Activated CD4-positive, alpha-beta T cell treated with anti-CD3 and anti-CD28 coated beads, Interleukin-2, amount 10 ng/mL, durations not matched to agents 24 days and 14 days (primary cell): ENCODE measurements around the gene PMFBP1. TPM values are rescaled to one million over a fixed set of nuclear protein-coding genes. Genes with fewer than 3 reads are reported as not detected.

ENCODE experiments used
- DNase-seq: peaks from one replicate; pipeline ENCODE4 v3.0.0; 2022
- H3K27ac Mint-ChIP-seq: one replicate; pipeline ENCODE4 v1.8.0; 2022; ENCODE audit warnings: mild to moderate bottlenecking, mixed read lengths
- H3K27me3 Mint-ChIP-seq: one replicate; pipeline ENCODE4 v1.8.0; 2022; ENCODE audit warnings: mixed read lengths
- H3K36me3 Mint-ChIP-seq: one replicate; pipeline ENCODE4 v1.8.0; 2022; ENCODE audit warnings: low read depth, mild to moderate bottlenecking, mixed read lengths
- H3K4me1 Mint-ChIP-seq: one replicate; pipeline ENCODE4 v1.8.0; 2021; ENCODE audit warnings: mixed read lengths
- H3K4me3 Mint-ChIP-seq: one replicate; pipeline ENCODE4 v1.8.0; 2022; ENCODE audit warnings: mild to moderate bottlenecking, moderate library complexity, mixed read lengths
- H3K9me3 Mint-ChIP-seq: one replicate; pipeline ENCODE4 v1.8.0; 2021; ENCODE audit warnings: mixed read lengths
- intact Hi-C: fragments of 100-400 bp; cut with micrococcal nuclease; formaldehyde crosslinking; loops from one replicate; pipeline ENCODE4 v1.15.1; 2023
- total RNA-seq: library from RNA; stranded (reverse); gene quantifications from 2 replicates; pipeline ENCODE4 v1.2.3, GENCODE V29; 2022

Gene PMFBP1, protein sequence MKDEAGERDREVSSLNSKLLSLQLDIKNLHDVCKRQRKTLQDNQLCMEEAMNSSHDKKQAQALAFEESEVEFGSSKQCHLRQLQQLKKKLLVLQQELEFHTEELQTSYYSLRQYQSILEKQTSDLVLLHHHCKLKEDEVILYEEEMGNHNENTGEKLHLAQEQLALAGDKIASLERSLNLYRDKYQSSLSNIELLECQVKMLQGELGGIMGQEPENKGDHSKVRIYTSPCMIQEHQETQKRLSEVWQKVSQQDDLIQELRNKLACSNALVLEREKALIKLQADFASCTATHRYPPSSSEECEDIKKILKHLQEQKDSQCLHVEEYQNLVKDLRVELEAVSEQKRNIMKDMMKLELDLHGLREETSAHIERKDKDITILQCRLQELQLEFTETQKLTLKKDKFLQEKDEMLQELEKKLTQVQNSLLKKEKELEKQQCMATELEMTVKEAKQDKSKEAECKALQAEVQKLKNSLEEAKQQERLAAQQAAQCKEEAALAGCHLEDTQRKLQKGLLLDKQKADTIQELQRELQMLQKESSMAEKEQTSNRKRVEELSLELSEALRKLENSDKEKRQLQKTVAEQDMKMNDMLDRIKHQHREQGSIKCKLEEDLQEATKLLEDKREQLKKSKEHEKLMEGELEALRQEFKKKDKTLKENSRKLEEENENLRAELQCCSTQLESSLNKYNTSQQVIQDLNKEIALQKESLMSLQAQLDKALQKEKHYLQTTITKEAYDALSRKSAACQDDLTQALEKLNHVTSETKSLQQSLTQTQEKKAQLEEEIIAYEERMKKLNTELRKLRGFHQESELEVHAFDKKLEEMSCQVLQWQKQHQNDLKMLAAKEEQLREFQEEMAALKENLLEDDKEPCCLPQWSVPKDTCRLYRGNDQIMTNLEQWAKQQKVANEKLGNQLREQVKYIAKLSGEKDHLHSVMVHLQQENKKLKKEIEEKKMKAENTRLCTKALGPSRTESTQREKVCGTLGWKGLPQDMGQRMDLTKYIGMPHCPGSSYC
- total RNA-seq, result 0.21 TPM in 1 of 2 replicates, not detected in the other

DNA sequence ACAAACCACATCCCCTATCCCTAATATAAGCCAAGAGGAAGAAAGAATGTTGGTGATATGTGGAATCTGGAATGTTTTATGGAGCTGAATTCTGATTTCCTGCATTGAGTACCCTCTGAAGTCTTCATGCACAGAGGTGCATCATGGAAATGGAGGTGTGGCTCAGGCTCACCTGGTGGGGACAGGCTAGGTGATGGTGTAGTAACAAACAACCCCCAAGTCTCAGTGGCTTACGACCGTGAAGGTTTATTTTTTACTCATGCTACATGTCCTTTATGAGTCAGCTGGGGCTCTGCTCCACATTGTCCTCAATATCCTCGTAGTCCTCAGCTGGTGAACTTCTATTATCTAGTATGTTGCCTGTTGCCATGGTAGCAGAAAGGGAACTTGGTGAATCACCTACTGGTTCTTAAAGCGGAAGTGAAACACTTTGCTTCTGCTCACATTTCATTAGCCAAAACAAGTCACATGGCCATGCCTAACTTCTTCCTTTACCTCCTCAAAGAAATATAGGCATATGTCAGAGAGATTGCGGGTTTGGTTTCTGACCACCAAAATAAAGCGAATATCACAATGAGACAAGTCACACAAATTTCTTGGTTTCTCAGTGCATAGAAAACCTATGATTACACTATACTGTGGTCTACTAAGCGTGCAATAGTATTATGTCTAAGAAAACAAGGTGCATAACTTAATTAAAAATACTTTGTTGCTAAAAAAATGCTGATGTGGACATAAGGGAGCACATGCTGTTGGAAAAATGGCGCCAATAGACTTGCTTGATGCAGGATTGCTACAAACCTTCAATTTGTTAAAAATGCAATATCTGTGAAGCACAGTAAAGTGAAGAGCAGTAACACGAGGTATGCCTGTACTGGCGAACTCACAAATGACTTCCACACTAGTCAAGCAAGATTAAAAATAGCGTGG is at the start of gene PMFBP1:
TSS of gene PMFBP1 (minus strand) at position 51 of the 930 bp plus-strand sequence. CDS start 947 bp downstream, outside the sequence.
- H3K27me3 Mint-ChIP-seq, result peaks cover 5% of the 10 kb centered on the region
- H3K36me3 Mint-ChIP-seq, result no peaks in the 10 kb centered on the region
- H3K4me1 Mint-ChIP-seq, result peaks cover 2% of the 10 kb centered on the region
- peaks cover 18% of the 10 kb centered on the region for H3K9me3 Mint-ChIP-seq
- no peak within 1 kb of the TSS for H3K27ac Mint-ChIP-seq
- no peak within 1 kb of the TSS for H3K4me3 Mint-ChIP-seq
- intact Hi-C loops, result no loop called here
- DNase-seq, result peak; percentile 57

DNA sequence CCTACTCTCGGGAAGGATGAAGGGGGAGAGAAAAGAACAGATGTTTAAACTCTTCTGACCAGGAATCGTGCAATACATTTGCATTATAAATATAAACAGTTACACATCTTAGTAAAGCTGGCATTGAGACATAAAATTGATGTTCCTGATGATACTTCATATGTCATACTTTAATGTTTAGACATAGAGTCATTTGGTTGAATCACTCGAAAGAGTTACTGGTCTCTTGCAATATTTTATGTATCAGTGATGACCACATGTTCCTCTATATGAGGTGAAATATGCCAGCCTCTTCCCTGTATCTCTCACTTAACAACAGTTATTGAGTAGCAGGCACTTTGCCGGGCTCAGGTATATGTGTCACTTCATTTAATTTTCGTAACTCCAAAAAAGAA is 49.7 kb upstream of the PMFBP1 start:
- H3K36me3 Mint-ChIP-seq, result no peaks in the 10 kb centered on the region
- intact Hi-C loops, result no loop called here
- DNase-seq, result no peak

DNA sequence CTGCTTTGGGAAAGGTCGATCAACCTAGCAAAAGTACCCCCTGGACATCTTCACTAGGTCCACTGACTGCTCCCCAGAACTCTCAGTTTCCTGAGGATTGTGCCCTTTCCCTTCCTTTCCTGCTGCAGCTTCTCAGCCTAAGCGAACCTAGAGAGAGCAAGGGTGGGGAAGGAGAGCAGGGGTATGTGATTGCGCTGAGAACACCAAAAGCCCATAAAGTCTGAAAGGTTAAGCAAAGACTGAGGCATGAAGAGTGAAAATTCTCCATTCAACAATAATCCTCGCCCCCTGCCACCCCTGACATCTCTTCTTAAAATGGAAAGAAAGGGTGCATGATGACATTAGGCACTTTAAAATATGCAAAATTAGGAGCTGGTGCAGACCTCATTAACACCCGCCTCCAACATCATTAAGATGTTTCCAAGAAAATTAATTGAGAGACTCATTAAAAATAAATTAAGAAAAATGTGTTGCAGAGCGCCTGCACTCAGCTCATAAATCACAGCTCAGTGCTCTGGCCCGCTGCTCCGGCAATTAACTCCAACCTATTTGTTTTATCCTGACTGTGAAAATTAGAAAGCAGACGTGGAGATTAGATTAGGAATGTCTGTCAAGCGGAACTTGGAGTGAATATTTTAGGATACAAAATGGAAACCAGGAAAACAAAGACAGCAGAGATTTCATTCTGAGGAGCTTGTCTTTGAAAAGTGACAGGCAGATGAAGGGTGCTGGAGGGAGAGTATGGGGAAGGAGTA is 49.1 kb upstream of the PMFBP1 start:
- intact Hi-C loops, result no loop called here
- Mint-ChIP-seq H3K27me3 (peaks cover 2% of the 10 kb centered on the region), H3K9me3 (no peaks in the 10 kb centered on the region), H3K27ac (no peak overlapping the region), H3K36me3 (no peaks in the 10 kb centered on the region), H3K4me3 (no peak overlapping the region), H3K4me1 (no peaks in the 10 kb centered on the region)
- no peak for DNase-seq

More for the DNA sequence above, 49.7 kb upstream of the PMFBP1 start:
- Mint-ChIP-seq H3K4me3 (no peak overlapping the region), H3K27ac (no peak overlapping the region), H3K27me3 (peaks cover 2% of the 10 kb centered on the region), H3K9me3 (no peaks in the 10 kb centered on the region), H3K4me1 (no peaks in the 10 kb centered on the region)

DNA sequence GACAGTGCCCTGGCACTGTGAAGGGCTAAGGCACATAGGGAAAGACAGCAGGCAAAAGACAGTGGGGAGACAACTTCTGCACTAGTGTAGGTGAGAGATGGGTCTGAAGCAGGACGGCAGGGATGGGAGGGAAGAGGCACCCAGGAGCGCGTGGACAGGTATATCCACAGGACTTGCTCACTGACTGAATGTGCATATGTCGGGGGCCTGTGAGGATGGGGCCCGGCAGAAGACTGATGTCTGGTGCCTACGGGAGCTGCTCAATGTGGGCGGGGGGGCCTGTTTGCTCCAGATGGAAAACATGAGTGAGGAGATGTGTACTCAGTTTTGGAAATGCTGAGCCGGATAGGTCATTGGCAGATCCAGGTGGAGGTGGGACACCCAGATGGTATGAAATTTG is 47.3 kb upstream of the PMFBP1 start:
- DNase-seq, result no peak
- no peaks in the 10 kb centered on the region for H3K36me3 Mint-ChIP-seq
- peaks cover 2% of the 10 kb centered on the region for H3K27me3 Mint-ChIP-seq
- H3K4me1 Mint-ChIP-seq, result no peaks in the 10 kb centered on the region
- intact Hi-C loops, result no loop called here
- H3K9me3 Mint-ChIP-seq, result no peaks in the 10 kb centered on the region
- no peak overlapping the region for H3K27ac Mint-ChIP-seq
- H3K4me3 Mint-ChIP-seq, result no peak overlapping the region

DNA sequence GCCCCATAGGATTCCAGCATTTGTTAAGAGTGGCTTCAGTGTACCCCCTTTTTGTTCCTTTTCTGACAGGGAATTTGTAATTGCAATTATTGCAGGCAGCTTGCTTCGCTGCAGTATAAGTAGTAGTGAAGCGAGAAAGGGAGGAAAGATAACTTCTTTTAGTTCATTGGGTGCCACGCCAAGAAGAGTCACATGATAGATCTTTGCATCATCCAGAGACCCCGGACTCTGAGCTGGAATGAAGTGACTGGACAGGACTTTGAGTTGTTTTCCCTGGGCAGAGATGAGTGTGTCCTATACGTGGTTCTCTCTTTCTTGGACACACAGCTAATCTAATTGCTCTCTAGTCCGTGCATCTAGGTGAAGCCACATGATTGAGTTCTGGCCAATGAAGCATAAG is 44.8 kb upstream of the PMFBP1 start:
- intact Hi-C loops, result no loop called here
- no peak overlapping the region for H3K27ac Mint-ChIP-seq

DNA sequence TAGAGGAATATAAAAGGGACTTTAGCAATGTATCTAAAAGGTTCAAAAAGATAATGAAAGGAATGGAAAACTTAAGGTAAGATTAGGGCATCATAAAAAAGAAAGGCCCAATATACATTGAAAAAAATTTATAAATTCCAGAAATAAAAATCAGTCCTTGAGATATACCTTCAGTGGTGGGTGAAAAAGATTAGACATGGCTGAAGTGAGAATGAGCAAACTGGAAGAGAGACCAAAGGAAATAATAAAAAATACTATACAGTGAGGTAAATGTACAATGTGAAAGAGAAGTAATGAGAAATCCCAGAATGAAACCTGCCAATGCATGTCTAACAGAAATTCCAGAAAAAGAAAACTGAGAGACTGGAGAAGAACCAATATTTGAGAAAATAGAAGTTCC is 42.9 kb upstream of the PMFBP1 start:
- no peak overlapping the region for H3K27ac Mint-ChIP-seq
- H3K27me3 Mint-ChIP-seq, result peaks cover 5% of the 10 kb centered on the region
- DNase-seq, result no peak
- H3K9me3 Mint-ChIP-seq, result no peaks in the 10 kb centered on the region
- H3K4me1 Mint-ChIP-seq, result no peaks in the 10 kb centered on the region
- no peak overlapping the region for H3K4me3 Mint-ChIP-seq
- intact Hi-C loops, result no loop called here
- H3K36me3 Mint-ChIP-seq, result no peaks in the 10 kb centered on the region

More for the DNA sequence above, 44.8 kb upstream of the PMFBP1 start:
- Mint-ChIP-seq H3K4me3 (no peak overlapping the region), H3K9me3 (no peaks in the 10 kb centered on the region), H3K27me3 (peaks cover 2% of the 10 kb centered on the region), H3K36me3 (no peaks in the 10 kb centered on the region), H3K4me1 (no peaks in the 10 kb centered on the region)
- no peak for DNase-seq

DNA sequence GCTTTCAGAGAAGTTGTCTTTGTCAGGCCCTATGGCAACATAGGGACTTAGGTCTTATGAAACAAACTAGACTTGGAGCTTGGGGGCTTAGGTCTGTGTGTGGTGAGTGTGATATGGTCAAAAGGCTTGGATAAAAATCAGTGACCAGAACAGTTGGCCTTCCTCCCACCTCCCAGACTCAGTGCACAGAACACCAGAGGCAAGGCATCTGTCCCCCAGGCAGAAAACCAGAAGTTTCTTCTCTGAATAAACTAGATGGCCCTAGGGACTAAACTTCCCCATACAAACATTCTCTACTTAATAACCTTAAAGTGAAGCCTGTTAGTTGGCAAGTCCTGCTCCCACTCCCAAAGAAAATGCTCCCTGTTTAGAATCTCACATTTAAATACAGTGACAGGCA is 39.2 kb upstream of the PMFBP1 start:
- intact Hi-C loops, result no loop called here
- no peak for DNase-seq
- H3K9me3 Mint-ChIP-seq, result no peaks in the 10 kb centered on the region
- H3K36me3 Mint-ChIP-seq, result no peaks in the 10 kb centered on the region
- H3K4me1 Mint-ChIP-seq, result no peaks in the 10 kb centered on the region
- no peak overlapping the region for H3K27ac Mint-ChIP-seq
- no peak overlapping the region for H3K4me3 Mint-ChIP-seq
- peaks cover 2% of the 10 kb centered on the region for H3K27me3 Mint-ChIP-seq

DNA sequence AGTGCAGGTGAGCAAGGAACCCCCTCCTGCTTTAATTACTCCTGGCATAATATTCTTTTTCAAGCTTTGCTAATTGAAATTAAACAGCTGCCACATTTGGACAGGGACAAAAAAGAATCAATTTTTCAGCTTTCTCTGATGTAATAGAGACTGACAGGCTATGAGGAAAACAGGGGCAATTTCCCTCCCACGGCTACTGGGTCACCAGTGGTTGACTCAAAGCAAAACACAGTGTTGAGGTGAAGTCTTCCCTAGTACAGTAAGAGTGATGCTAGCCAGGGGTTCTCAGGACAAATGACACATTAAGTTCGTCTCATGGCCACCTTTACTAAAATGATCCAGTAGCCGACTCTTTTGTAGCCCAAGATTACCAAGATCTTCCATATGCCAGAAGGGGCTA is 38.6 kb upstream of the PMFBP1 start:
- no peak for DNase-seq
- no peaks in the 10 kb centered on the region for H3K4me1 Mint-ChIP-seq
- no peak overlapping the region for H3K4me3 Mint-ChIP-seq
- no peaks in the 10 kb centered on the region for H3K9me3 Mint-ChIP-seq
- intact Hi-C loops, result no loop called here
- H3K36me3 Mint-ChIP-seq, result no peaks in the 10 kb centered on the region
- no peak overlapping the region for H3K27ac Mint-ChIP-seq
- peaks cover 2% of the 10 kb centered on the region for H3K27me3 Mint-ChIP-seq

DNA sequence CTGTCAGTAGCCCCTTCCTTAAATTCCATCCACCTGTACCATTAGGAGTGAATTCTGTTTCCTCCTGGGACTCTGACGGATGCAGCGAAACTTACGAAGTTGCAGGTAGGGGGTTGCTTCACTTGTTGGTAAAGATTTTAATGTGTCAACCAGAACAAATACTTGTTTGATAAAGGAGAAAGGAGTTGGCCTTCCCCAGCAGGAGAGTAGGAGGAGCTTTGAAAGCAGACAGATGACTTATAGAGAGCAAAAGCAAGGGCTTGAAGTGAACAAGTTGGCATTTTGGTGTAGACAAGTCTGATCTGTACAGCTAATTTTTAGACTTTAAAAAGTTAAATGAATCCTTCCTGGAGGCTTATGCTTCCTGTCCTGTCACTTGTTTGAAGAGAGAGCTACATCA is 38.1 kb upstream of the PMFBP1 start:
- H3K27ac Mint-ChIP-seq, result no peak overlapping the region
- peaks cover 3% of the 10 kb centered on the region for H3K9me3 Mint-ChIP-seq
- intact Hi-C loops, result no loop called here
- H3K4me1 Mint-ChIP-seq, result no peaks in the 10 kb centered on the region
- H3K4me3 Mint-ChIP-seq, result no peak overlapping the region
- DNase-seq, result no peak
- H3K36me3 Mint-ChIP-seq, result no peaks in the 10 kb centered on the region
- peaks cover 2% of the 10 kb centered on the region for H3K27me3 Mint-ChIP-seq

DNA sequence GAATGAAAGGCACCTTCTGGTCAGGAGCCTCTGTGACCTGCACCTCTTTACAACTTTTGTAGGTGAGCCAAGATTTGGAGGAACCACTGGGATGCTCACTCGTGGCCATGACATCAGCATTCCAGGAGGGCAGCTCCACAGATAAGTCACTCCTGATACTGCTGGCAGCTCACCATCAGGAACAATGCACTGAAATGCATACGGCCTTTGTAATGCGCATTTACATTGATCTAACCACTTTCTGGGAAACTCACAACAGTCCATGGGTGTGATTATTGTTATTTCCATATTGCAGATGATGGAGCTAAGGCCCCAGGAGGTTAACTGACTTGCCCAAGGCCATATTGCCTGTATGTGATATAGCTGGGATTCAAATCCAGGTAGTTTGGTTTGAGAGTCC is 34.3 kb upstream of the PMFBP1 start:
- Mint-ChIP-seq H3K27me3 (peaks cover under 1% of the 10 kb centered on the region), H3K9me3 (peaks cover 5% of the 10 kb centered on the region), H3K36me3 (no peaks in the 10 kb centered on the region), H3K4me3 (no peak overlapping the region), H3K27ac (no peak overlapping the region), H3K4me1 (peaks cover 14% of the 10 kb centered on the region)
- DNase-seq, result no peak
- intact Hi-C loops, result no loop called here

DNA sequence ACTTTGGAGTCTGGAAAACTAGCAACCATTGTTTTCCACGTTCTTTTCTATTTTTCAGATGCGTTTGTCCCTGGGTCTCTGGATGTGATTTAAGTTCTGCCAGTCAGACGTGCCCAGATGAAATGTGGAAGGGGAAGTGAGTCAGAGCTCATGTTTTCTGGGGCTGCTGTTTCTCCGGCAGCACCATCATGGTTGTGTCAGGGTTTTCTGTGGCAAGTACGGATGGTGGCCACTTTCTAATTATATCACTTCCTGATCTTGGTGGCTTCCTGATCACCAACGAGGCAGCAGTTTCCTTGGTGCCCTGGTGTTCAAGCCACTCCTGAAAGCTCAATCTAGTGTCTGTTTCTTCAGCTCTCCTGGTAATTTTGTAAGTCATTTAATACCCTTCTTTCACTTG is 31.4 kb upstream of the PMFBP1 start:
- Mint-ChIP-seq H3K4me3 (peak overlapping the region; percentile 3), H3K27ac (no peak overlapping the region), H3K27me3 (peaks cover 3% of the 10 kb centered on the region)

DNA sequence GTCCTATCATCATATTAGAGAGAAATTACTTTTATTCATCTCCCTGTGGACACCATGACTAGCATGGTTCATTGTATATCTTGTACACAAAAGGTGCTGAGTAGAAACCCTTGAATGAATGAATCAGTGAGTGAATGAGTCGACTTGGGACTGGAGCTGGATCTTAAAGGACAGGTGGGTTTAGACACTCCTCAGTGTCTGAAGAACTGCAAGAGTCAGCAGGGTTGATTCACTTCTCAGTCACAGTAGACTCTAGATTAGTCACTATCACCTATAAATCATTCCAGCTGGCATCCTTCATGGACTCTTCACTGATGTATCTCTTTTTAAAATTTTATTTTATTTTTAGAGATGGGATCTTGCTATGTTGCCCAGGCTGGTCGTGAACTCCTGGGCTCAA is 30.1 kb upstream of the PMFBP1 start:
- no peak for DNase-seq
- Mint-ChIP-seq H3K4me3 (no peak overlapping the region), H3K27ac (no peak overlapping the region), H3K4me1 (peaks cover 14% of the 10 kb centered on the region), H3K36me3 (no peaks in the 10 kb centered on the region), H3K27me3 (peaks cover 3% of the 10 kb centered on the region), H3K9me3 (peaks cover 5% of the 10 kb centered on the region)
- intact Hi-C loops, result no loop called here

More for the DNA sequence above, 31.4 kb upstream of the PMFBP1 start:
- intact Hi-C loops, result no loop called here
- H3K4me1 Mint-ChIP-seq, result peaks cover 14% of the 10 kb centered on the region
- H3K9me3 Mint-ChIP-seq, result peaks cover 5% of the 10 kb centered on the region
- DNase-seq, result peak; percentile 69
- H3K36me3 Mint-ChIP-seq, result no peaks in the 10 kb centered on the region

DNA sequence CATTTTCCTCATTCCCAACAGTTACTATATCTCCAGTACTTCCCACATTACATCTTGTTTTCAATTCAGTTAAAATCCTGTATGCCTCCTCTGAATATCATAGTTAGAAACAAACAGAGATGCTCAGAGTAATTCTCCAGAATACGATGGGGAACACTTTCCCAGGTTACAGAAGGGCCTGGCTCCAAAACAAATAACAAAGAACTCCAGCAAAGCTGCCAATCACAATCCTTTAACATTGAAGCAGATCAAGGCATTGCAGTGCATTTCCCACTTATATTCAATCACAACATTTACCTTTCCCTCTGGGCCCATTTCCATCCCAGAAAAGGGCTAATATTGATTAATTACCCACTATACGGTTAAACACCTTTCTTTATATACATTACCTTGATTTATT is 29.4 kb upstream of the PMFBP1 start:
- Mint-ChIP-seq H3K9me3 (peaks cover 5% of the 10 kb centered on the region), H3K36me3 (no peaks in the 10 kb centered on the region), H3K4me3 (no peak overlapping the region), H3K27me3 (peaks cover 3% of the 10 kb centered on the region), H3K27ac (no peak overlapping the region), H3K4me1 (peaks cover 14% of the 10 kb centered on the region)
- intact Hi-C loops, result no loop called here
- DNase-seq, result no peak
